Uterus (tissue), 2 donors: ENCODE measurements around the gene DUSP19.

Experiments
- CTCF ChIP-seq, 4 experiments: fragments of 200-600 bp in 2 of 4; fragments of 450-650 bp in 2 of 4; sonication (generic) in 2 of 4; IDR thresholded peaks; one replicate each; pipeline ENCODE4 v1.5.1; 2016 to 2019; ENCODE audit warnings: antibody characterized with exemption in 4 of 4, mild to moderate bottlenecking in 2 of 4, moderate library complexity in 1 of 4
- POLR2A ChIP-seq, 2 donors: fragments of 450-650 bp; IDR thresholded peaks; one replicate each; pipeline ENCODE4 v1.6.1; 2016; ENCODE audit warnings: antibody characterized with exemption in 2 of 2, mild to moderate bottlenecking in 1 of 2, moderate library complexity in 1 of 2

GRCh38 chr2:183070942-183071844 lies 7.4 kb upstream of the DUSP19 start:
- TF ChIP-seq POLR2A (IDR thresholded peaks at IDR 0.05) (no peak), CTCF (IDR thresholded peaks at IDR 0.05) (peak in 1 of 4 experiments; percentile 20)
